Measurements from ENCODE around the gene PBX4. TPM values are rescaled to one million over a fixed set of nuclear protein-coding genes. Genes with fewer than 3 reads are reported as not detected.
A peak's percentile ranks its signal among the peaks of the same experiment; 100 is the strongest.

Gene PBX4
- total RNA-seq, 1 experiment from 2014 or later: 2.5 TPM

GRCh38 chr19:19558636-19559035 lies 59.9 kb downstream of the PBX4 start:
- DNase-seq (ENCODE audit: low spot score): no peak

DNA sequence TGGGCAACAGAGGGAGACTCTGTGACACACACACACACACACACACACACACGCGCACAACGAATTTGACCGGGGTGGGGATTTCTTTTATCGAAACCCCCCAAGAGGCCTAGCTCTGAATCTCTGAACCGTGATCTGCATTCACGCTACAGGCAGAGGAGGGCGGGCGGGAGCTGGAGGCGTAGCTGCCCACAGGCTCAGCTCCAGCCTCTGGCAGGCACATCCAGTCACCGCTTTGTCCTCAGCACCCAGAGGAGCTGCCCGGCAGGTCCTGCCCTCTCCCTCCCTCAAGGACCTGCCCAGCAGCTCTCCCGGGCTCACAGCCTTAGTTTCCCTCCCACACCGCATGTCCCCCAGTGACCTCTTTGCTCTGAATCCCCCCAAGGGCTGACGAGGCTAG lies 60.4 kb downstream of the PBX4 start:
- no peak for DNase-seq (ENCODE audit: low spot score)

- peak; percentile 41 for DNase-seq (ENCODE audit: low spot score)
Measured at GRCh38 chr19:19554074-19555023, 64.1 kb downstream of the PBX4 start.

DNA sequence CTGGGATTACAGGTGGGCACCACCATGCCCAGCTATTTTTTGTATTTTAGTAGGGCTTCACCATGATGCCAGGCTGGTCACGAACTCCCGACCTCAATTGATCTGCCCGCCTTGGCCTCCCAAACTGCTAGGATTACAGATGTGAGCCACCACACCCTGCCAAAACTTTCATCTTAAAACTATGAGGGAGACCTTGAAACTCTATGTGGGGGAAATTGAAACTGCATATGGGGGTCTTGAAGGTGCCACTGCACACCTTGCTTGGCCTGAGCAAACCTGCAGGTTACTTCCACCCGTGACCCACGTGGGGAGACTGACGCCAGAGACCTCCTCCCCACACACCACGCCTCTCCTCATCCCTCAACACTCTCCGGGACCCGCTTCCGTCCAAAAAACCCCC lies 64.8 kb downstream of the PBX4 start:
- DNase-seq (ENCODE audit: low spot score): no peak

DNA sequence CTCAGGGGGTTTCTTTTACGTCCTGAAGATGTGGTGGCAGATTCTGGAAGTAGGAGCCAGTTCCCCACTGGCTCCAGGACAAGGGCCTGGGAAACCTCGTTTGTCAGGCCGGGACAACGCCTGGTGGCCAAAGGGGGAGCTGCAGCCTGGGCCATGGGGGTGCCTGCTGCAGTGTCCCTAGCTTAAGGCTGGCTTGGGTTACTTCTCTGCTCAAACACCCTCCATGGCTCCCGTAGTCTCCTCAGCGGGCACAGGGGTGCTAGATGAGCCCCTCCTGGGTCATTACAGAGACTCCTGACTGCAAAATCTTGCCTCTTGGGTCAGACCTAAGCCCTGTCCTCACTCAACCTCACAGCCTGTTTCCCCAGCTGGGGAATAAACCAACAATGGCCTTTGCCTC lies 65.7 kb downstream of the PBX4 start:
- DNase-seq (ENCODE audit: low spot score): peak; percentile 41

DNA sequence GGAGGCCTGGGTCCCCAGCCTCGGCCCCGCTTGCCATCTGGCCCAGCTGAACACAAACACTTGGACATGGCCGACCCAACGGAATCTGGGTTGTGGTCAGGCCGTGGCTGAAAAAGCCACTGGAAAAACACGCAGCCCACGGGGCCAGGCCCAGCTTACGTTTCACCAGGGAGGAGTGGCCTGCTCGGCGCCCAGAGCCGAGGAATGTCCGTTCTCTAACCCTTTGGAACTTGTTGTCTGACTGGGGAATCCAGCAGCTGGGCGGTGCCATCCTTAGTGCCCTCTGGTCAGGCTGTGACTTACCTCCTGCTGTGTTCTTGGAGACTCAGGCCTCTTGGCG lies 66.7 kb downstream of the PBX4 start:
- no peak for DNase-seq (ENCODE audit: low spot score)

- DNase-seq (ENCODE audit: low spot score): no peak
Measured at GRCh38 chr19:19550972-19551852, 67.3 kb downstream of the PBX4 start.

GRCh38 chr19:19550485-19550929 lies 68.0 kb downstream of the PBX4 start:
- DNase-seq (ENCODE audit: low spot score): no peak

- DNase-seq (ENCODE audit: low spot score): no peak
Measured at GRCh38 chr19:19549804-19550464, 68.6 kb downstream of the PBX4 start.

- no peak for DNase-seq (ENCODE audit: low spot score)
Measured at GRCh38 chr19:19548915-19549759, 69.3 kb downstream of the PBX4 start.

DNA sequence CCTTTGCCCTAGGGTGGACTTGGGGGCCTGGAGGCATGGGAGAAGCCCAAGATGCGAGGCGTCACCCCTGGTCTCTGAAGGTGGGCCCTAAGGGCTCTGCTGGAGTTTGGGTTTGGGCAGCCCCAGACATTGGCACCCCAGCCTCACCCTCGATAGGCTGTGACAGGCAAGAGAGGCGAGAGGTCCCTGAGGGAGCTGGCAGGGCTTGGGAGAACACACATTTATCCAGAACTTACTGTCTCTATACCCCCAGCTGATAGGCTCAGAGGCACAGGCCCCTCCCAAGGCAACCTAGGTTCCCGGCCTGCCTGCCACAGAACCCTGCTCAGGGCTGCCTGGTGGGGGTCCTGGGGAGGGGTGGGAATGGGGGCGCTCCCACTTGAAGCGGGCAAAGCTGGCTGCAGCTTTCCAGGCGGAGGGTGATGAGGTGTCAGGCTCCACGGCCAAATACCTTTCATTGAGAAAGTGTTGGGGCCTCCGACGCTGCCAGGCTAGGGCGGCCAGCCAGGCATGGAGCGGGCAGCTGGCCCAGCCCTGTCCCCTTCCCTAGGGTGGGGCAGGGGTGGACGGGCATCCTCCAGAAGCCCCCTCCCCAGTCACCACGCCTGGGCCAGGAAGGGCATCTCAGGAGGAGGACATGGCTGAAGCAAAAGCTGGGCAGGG lies 70.7 kb downstream of the PBX4 start:
- DNase-seq (ENCODE audit: low spot score): no peak

DNA sequence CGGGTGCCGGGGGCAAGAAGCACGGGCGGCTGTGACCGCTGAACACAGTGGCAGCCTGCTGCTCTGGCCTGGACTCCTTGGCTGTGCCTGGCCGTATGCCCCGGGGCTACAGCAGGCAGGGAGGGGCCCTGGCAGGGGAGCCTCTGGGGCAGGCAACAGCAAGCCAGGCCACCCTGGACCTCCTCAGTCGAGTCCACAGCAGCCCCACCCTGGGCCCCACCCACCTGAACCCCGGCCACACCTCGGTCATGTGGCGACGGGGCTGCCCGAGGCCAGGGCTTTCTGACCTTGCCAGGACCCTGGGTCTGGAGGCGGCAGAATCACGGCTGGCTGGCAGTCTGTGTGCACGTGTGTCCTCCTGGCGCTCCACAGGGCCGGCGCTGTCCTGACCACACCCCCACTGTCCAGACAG lies 71.7 kb downstream of the PBX4 start:
- DNase-seq (ENCODE audit: low spot score): no peak

DNA sequence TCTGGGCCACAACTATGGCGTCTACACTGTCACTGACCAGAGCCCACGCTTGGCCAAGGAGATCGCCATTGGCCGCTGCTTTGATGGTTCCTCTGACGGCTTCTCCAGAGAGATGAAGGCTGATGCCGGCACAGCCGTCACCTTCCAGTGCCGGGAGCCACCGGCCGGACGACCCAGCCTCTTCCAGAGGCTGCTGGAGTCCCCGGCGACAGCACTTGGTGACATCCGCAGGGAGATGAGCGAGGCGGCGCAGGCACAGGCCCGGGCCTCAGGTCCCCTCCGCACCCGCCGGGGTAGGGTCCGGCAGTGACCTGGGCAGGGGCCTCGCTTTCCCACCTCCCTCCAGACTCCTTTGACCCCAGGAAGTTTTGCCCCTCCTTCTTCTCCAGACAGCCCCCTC lies 72.8 kb downstream of the PBX4 start:
- DNase-seq (ENCODE audit: low spot score): no peak

GRCh38 chr19:19544954-19545591 lies 73.4 kb downstream of the PBX4 start:
- no peak for DNase-seq (ENCODE audit: low spot score)

DNA sequence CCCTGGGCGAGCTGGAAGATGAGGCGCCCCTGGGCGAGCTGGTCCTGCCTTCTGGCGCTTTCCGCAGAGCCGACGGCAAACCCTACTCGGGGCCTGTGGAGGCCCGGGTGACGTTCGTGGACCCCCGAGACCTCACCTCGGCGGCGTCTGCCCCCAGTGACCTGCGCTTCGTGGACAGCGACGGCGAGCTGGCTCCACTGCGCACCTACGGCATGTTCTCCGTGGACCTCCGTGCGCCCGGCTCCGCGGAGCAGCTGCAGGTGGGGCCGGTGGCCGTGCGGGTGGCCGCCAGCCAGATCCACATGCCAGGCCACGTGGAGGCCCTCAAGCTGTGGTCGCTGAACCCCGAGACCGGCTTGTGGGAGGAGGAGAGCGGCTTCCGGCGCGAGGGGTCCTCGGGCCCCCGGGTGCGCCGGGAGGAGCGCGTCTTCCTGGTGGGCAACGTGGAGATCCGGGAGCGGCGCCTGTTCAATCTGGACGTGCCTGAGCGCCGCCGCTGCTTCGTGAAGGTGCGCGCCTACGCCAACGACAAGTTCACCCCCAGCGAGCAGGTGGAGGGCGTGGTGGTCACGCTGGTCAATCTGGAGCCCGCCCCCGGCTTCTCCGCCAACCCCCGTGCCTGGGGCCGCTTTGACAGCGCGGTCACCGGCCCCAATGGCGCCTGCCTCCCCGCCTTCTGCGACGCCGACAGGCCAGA lies 74.1 kb downstream of the PBX4 start:
- no peak for DNase-seq (ENCODE audit: low spot score)

GRCh38 chr19:19543640-19544039 lies 74.8 kb downstream of the PBX4 start:
- no peak for DNase-seq (ENCODE audit: low spot score)

DNA sequence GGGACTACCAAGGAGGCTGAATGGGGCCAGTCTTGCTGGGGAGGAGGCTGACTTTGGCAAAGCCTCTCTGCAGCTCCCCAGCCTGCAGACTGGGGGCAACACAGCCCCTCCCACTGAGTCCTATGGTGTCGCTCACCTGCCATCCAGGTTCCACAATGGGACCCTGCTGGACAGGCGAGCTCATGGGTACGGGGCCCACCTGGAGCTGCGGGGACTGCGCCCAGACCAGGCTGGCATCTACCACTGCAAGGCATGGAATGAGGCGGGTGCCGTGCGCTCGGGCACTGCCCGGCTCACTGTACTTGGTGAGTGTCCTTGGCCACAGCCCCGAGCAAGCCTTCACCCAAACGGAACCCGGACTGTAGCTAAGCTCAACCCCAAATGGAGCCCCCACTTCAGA lies 75.4 kb downstream of the PBX4 start:
- no peak for DNase-seq (ENCODE audit: low spot score)

GRCh38 chr19:19542507-19542906 lies 76.0 kb downstream of the PBX4 start:
- no peak for DNase-seq (ENCODE audit: low spot score)

GRCh38 chr19:19541616-19542015 lies 76.9 kb downstream of the PBX4 start:
- no peak for DNase-seq (ENCODE audit: low spot score)

All from HT-29 (cell line).